Measurements from ENCODE around the gene TCP1. TPM values are rescaled to one million over a fixed set of nuclear protein-coding genes. Genes with fewer than 3 reads are reported as not detected.

TCP1 gene
- total and polyA plus RNA-seq, 2 of the 13 experiments (the other 11 are each of a cell fraction or from before 2014, with no cell fraction given) = 116 to 553 TPM

DNA sequence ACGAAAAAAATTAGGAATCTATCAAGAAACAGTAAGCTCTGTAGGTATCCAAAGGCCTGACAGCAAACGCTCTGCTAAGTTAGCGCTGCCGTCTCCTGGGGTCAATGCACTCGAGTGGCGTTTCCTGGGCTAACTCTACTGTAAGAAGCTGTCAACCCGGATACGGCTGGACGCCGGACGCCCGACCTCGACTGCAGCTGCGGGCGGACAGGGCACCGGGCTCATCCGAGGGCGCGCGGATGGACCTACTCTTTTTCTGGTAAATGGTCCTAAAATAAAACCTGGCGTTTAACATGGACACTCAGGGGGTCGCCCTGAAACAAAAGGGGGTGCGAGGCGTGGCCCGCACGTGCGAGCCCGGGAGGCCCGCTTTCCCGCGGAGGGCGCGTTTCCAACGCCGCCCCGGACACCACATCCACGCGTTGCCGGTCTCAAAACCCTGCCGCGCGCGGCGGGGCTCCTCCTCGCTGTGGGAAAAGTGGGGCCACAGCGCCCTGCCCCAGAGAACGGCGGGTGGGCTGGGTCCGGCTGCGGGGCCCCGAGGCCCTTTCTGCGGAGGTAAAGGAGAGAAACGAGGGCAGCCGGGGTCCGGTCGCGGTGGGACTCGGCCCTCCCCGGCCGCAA is 537 bp downstream of the TCP1 start (continued):
- TF ChIP-seq, protein P1, sequence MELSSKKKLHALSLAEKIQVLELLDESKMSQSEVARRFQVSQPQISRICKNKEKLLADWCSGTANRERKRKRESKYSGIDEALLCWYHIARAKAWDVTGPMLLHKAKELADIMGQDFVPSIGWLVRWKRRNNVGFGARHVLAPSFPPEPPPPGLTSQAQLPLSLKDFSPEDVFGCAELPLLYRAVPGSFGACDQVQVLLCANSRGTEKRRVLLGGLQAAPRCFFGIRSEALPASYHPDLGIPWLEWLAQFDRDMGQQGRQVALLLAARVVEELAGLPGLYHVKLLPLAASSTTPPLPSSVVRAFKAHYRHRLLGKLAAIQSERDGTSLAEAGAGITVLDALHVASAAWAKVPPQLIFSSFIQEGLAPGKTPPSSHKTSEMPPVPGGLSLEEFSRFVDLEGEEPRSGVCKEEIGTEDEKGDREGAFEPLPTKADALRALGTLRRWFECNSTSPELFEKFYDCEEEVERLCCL (CRISPR knock-in tag; IDR thresholded peaks at IDR 0.05; ENCODE audit: borderline replicate concordance) = no peak
- TF ChIP-seq GTF2F1 (IDR thresholded peaks at IDR 0.05; ENCODE audit: low read length) (no peak), MED1 (CRISPR knock-in tag; IDR thresholded peaks at IDR 0.05) (no peak; the same call in 1 of the 2 replicates), NFIB (CRISPR knock-in tag; IDR thresholded peaks at IDR 0.05; ENCODE audit: borderline replicate concordance) (0 out of 2 replicates have a peak, but pooled peaks have one; percentile 71), ZBTB38 (CRISPR knock-in tag; IDR thresholded peaks at IDR 0.05) (no peak), ZNF746 (CRISPR knock-in tag; IDR thresholded peaks at IDR 0.05) (no peak), JUND (CRISPR knock-in tag; IDR thresholded peaks at IDR 0.05) (no peak), ZNF674 (CRISPR knock-in tag; IDR thresholded peaks at IDR 0.05; ENCODE audit: low read depth) (no peak), ZFX (CRISPR knock-in tag; IDR thresholded peaks at IDR 0.05; ENCODE audit: low read depth) (no peak), NFE2L1 (CRISPR knock-in tag; IDR thresholded peaks at IDR 0.05; ENCODE audit: borderline replicate concordance) (no peak), ZNF24 (IDR thresholded peaks at IDR 0.05) (no peak), ATF1 (CRISPR knock-in tag; IDR thresholded peaks at IDR 0.05) (no peak), HNRNPLL (IDR thresholded peaks at IDR 0.05; ENCODE audit: low read depth, low read length, poor library complexity, severe bottlenecking) (no peak), SRSF9 (IDR thresholded peaks at IDR 0.05; ENCODE audit: borderline replicate concordance, insufficient read depth, low read depth, low read length, poor library complexity, severe bottlenecking) (no peak), ZNF431 (CRISPR knock-in tag; IDR thresholded peaks at IDR 0.05; ENCODE audit: borderline replicate concordance, low read depth) (peak; percentile 31; the same call in 1 of the 2 replicates), ZNF629 (CRISPR knock-in tag; conservative IDR thresholded peaks at IDR 0.05) (no peak), ZNF224 (CRISPR knock-in tag; IDR thresholded peaks at IDR 0.05) (peak; percentile 25; the same call in 1 of the 2 replicates), SP2 (CRISPR knock-in tag; IDR thresholded peaks at IDR 0.05) (no peak), NR2F6 (IDR thresholded peaks at IDR 0.05) (no peak), NR2F6 (CRISPR knock-in tag; IDR thresholded peaks at IDR 0.05) (no peak)
- TF ChIP-seq, protein P2, sequence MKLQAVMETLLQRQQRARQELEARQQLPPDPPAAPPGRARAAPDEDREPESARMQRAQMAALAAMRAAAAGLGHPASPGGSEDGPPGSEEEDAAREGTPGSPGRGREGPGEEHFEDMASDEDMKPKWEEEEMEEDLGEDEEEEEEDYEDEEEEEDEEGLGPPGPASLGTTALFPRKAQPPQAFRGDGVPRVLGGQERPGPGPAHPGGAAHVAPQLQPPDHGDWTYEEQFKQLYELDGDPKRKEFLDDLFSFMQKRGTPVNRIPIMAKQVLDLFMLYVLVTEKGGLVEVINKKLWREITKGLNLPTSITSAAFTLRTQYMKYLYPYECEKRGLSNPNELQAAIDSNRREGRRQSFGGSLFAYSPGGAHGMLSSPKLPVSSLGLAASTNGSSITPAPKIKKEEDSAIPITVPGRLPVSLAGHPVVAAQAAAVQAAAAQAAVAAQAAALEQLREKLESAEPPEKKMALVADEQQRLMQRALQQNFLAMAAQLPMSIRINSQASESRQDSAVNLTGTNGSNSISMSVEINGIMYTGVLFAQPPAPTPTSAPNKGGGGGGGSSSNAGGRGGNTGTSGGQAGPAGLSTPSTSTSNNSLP (IDR thresholded peaks at IDR 0.05; ENCODE audit: low read depth, low read length) = no peak
- TF ChIP-seq, protein P3, sequence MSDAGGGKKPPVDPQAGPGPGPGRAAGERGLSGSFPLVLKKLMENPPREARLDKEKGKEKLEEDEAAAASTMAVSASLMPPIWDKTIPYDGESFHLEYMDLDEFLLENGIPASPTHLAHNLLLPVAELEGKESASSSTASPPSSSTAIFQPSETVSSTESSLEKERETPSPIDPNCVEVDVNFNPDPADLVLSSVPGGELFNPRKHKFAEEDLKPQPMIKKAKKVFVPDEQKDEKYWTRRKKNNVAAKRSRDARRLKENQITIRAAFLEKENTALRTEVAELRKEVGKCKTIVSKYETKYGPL (CRISPR knock-in tag; IDR thresholded peaks at IDR 0.05) = no peak; the same call in 1 of the 2 replicates
- TF ChIP-seq, protein P4, sequence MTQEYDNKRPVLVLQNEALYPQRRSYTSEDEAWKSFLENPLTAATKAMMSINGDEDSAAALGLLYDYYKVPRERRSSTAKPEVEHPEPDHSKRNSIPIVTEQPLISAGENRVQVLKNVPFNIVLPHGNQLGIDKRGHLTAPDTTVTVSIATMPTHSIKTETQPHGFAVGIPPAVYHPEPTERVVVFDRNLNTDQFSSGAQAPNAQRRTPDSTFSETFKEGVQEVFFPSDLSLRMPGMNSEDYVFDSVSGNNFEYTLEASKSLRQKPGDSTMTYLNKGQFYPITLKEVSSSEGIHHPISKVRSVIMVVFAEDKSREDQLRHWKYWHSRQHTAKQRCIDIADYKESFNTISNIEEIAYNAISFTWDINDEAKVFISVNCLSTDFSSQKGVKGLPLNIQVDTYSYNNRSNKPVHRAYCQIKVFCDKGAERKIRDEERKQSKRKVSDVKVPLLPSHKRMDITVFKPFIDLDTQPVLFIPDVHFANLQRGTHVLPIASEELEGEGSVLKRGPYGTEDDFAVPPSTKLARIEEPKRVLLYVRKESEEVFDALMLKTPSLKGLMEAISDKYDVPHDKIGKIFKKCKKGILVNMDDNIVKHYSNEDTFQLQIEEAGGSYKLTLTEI (CRISPR knock-in tag; conservative IDR thresholded peaks at IDR 0.05) = no peak

Data from HepG2 (cell line).